ENCODE results near the gene TSPAN17. TPM values are rescaled to one million over a fixed set of nuclear protein-coding genes. Genes with fewer than 3 reads are reported as not detected.

Gene TSPAN17
- total RNA-seq, 6 experiments from 2014 or later = 10.9 to 20.8 (median 13.6) TPM

DNA sequence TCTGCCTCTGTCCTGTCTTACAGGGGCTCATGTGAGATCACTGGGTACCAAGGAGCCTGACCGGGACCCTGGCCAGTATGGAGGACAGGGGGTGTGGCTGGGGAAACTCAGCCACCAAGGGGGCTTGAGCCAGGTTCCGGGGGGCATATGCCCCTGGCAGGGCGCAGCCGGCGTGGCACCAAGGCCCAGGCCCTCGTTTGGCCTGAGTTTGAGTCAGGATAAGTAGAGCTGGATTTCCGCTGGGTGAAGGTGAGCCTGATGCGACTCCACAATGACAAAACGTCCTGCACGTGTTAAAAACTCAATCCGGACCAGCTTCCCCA is 616 bp upstream of the TSPAN17 start:
- peak in 1 of 4 donors; percentile 4 for ATAC-seq
- peak overlapping the region in 2 of 3 donors; percentile 33 to 57 for H3K27ac ChIP-seq
- WGBS (ENCODE audit: insufficient coverage, low coverage, low lambda C conversion rate, missing lambda C conversion rate) = no CpG with 5 or more reads among the region's 11 CpGs
- H3K4me1 ChIP-seq = peaks cover 0 to 10% (median 3%) of the 10 kb centered on the region in 4 donors
- H3K27me3 ChIP-seq = no peaks in the 10 kb centered on the region
- H3K4me3 ChIP-seq = peak overlapping the region; percentile 39 to 89 (median 74)
- H3K36me3 ChIP-seq = no peaks in the 10 kb centered on the region
- no peak for TF ChIP-seq POLR2A (IDR thresholded peaks at IDR 0.05)
- TF ChIP-seq, protein P1, sequence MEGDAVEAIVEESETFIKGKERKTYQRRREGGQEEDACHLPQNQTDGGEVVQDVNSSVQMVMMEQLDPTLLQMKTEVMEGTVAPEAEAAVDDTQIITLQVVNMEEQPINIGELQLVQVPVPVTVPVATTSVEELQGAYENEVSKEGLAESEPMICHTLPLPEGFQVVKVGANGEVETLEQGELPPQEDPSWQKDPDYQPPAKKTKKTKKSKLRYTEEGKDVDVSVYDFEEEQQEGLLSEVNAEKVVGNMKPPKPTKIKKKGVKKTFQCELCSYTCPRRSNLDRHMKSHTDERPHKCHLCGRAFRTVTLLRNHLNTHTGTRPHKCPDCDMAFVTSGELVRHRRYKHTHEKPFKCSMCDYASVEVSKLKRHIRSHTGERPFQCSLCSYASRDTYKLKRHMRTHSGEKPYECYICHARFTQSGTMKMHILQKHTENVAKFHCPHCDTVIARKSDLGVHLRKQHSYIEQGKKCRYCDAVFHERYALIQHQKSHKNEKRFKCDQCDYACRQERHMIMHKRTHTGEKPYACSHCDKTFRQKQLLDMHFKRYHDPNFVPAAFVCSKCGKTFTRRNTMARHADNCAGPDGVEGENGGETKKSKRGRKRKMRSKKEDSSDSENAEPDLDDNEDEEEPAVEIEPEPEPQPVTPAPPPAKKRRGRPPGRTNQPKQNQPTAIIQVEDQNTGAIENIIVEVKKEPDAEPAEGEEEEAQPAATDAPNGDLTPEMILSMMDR (IDR thresholded peaks at IDR 0.05) = no peak
- DNase-seq = peak in 1 of 3 donors; percentile 42
- H3K9me3 ChIP-seq = no peaks in the 10 kb centered on the region
- intact Hi-C loops (cut with DNase I) = no loop called here

DNA sequence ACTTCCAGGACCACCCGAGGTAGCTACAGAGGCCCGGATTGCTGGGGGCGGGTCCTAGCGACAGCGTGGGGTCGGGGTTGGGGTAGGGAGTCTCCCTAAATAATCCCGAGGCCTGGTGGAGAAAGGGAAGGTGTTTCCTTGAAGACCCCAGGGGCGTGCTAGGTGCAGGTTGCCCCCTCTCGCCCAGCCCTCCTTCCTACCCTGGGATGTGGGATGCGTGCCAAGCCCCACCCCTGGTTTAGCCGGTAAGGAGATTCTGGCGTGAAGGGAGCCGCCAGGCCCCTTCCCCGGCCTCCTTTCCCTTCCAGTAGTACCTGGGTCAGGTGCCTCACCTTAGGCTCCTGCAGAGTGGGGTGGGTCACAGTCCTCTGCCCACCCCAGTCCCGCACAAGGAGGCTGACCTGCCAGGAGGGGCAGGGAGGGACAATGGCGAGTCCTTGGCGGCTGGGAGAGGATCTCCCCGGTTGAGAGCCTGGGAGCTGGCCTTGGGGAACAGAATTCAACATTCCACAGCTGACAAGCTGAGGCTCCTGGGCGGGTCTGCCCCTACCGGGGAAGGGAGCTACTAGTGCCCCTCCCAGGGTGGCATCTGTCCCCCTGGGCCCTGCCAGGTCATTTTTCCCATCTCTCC is 674 bp downstream of the TSPAN17 start:
- H3K36me3 ChIP-seq = no peaks in the 10 kb centered on the region
- TF ChIP-seq, protein P1 (IDR thresholded peaks at IDR 0.05) = no peak
- no peak for TF ChIP-seq POLR2A (IDR thresholded peaks at IDR 0.05)
- no peaks in the 10 kb centered on the region for H3K9me3 ChIP-seq
- no peak for ATAC-seq
- no peak overlapping the region for H3K27ac ChIP-seq
- peak overlapping the region; percentile 72 to 89 (median 74) for H3K4me3 ChIP-seq
- intact Hi-C loops (cut with DNase I) = no loop called here
- H3K27me3 ChIP-seq = no peaks in the 10 kb centered on the region
- peaks cover 0 to 10% (median 3%) of the 10 kb centered on the region in 4 donors for H3K4me1 ChIP-seq
- DNase-seq = peak; percentile 68 to 74 (median 72)
- WGBS (ENCODE audit: insufficient coverage, low coverage, low lambda C conversion rate, missing lambda C conversion rate) = 2% methylated on average over 8 of the region's 20 CpGs

DNA sequence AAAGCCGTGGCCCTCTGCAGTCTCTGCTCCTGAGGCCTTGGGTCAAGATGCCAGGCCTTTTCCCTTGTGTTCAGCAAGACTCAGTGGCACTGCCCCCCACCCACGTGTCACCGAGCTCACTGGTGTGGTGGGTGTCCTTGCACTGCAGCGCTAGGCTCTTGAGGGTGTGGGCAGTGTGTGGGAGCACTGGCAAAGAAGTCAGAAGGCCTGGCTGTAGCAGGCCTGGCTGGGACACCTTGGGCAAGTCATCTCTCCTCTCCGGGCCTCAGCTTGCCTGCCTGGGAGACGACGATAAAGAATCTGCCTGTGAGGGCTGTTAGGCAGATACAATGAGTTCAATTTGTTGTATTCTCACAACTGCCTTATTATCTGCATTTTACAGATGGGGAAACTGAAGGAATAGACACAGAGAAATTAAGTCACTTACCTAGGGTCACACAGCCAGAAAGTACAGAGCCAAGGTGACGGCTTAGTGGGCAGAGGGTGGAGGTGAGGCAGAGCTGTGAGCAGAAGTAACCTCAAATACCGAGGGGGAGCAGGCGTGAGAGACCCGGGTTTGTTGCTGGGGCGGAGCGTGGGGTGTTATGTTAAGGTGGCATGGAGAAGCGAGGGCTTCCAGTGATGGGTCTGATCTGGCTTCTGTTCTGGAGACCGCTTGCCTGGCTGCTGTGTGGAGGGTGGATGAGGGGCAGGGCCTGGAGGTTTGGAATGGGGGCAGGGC is 1.4 kb downstream of the TSPAN17 start:
- Histone ChIP-seq H3K27ac (no peak overlapping the region), H3K4me1 (peaks cover 0 to 10% (median 3%) of the 10 kb centered on the region in 4 donors), H3K4me3 (peak overlapping the region in 1 of 3 donors; percentile 89), H3K27me3 (no peaks in the 10 kb centered on the region), H3K9me3 (no peaks in the 10 kb centered on the region), H3K36me3 (no peaks in the 10 kb centered on the region)
- ATAC-seq (no peak), DNase-seq (no peak)
- TF ChIP-seq, protein P1 (IDR thresholded peaks at IDR 0.05) = no peak
- TF ChIP-seq POLR2A (IDR thresholded peaks at IDR 0.05) = no peak
- 72% methylated on average over 11 of the region's 15 CpGs for WGBS (ENCODE audit: insufficient coverage, low coverage, low lambda C conversion rate, missing lambda C conversion rate)
- intact Hi-C loops (cut with DNase I) = no loop called here

DNA sequence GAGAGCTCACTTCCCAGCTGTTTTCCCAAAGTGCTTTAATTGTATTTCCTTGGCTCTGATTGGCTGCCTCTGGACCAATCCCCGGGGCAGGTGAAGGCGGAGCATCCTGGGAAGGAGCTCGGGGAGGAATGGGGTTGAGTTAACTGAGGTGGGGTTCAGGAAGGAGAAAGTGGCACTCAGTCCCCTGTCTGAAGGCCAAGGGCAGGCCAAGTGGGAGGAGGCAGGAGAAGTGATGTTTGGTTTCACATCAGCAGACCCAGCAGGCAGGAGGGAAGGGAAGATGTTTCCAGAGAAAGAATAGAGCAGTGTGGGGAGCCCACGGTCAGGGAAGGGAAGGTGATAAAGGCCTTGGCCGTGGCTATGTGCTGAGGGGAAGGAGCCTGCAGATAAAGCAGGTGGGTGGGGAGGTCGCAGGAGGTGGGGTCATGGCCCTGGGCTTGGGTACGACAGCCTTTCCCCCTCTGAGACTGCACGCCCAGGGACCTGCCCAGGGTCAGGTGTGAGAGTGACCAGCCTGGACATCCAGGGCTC is 3.1 kb downstream of the TSPAN17 start:
- WGBS (ENCODE audit: insufficient coverage, low coverage, low lambda C conversion rate, missing lambda C conversion rate) = 67% methylated on average over 4 of the region's 8 CpGs
- intact Hi-C loops (cut with DNase I) = loop anchor here in 1 of 2 donors (10.0 kb wide), 2 partner anchors 236 to 304 kb away; partner anchors contain the start of gene CLTB
- Histone ChIP-seq H3K9me3 (no peaks in the 10 kb centered on the region), H3K27me3 (no peaks in the 10 kb centered on the region), H3K36me3 (no peaks in the 10 kb centered on the region), H3K4me3 (no peak overlapping the region), H3K4me1 (peaks cover 0 to 10% (median 3%) of the 10 kb centered on the region in 4 donors), H3K27ac (no peak overlapping the region)
- no peak for TF ChIP-seq POLR2A (IDR thresholded peaks at IDR 0.05)
- TF ChIP-seq, protein P1 (IDR thresholded peaks at IDR 0.05) = no peak
- ATAC-seq = no peak
- DNase-seq = no peak

All from right lobe of liver (tissue), 6 donors.